ENCODE results near the gene HOXD9.

Gene HOXD9

GRCh38 chr2:176085861-176086771 is 36.4 kb upstream of the HOXD9 start:
- DNase-seq, result peak; percentile 71

DNA sequence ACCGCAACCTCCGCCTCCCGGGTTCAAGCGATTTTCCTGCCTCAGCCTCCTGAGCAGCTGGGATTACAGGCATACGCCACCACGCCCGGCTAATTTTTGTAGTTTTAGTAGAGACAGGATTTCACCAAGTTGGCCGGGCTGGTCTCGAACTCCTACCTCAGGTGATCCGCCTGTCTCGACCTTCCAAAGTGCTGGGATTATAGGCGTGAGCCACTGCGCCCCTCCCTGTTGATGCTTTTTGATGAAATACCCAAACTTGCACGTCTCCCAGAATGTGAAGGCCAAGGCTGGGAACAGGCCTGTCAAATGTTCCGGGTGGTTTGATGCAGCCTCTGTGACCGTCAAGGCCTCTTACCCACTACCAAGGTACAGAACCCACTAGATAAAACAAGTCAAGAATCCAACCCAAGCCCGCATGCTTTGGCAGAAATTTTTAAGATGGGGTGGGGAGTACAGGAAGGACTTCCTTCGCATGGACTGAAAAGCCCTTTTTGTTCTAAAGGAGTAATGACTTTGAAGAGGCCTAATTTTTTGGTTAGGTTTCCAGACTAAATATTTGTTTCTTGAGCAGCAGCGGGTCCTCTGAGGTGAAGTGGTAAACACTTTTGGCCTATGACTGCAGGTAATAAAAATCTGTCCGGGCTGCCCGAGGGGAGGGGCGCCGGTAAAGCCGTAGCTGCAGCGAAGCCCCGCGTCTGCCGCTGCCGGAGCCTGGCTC is 35.0 kb upstream of the HOXD9 start:
- peak; percentile 42 for DNase-seq

GRCh38 chr2:176088048-176088936 is 34.2 kb upstream of the HOXD9 start:
- peak; percentile 86 for DNase-seq

DNA sequence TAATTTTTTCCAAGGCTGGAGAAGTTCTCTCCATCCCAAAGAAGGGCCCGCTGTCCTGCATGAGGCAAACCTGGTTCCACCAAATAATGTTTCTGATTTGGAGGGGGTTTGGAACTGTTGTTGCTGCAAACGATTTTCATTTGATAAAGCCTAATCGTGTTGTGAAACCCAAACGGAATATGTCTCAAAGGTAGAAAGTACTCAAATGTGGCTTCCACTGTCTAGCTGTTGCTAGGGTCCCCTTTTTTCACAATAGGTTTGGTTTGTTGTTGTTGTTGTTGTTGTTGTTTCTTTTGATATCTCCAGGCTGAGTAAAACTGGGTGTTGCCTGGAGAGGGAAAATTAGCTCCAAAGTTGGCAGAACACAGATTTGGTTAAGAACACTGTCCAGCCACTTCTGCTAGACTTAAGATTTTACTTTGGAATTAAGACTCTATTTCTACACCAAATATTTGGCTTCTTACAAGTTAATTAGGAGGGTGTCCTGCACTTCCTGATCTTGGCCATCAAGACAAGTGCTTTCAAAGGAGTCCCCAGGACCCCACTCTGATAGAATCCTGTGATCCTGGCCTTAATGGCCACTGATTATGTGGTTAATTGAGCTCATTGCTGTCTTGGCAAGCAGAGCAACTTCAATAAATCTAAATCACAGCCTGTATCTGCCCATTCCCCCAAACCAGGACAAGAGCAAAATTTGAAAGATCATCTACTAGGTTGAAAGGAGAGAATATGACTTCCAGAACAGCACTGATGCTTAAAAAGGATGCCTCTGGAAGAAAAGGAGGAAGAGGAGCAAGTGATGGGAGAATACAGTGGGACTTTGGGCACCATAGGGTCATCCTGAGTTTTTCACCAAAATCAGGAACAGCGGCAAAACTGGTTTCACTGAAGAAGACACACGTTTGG is 33.3 kb upstream of the HOXD9 start:
- peak; percentile 44 for DNase-seq

- DNase-seq, result no peak
Measured at GRCh38 chr2:176089843-176090395, 32.6 kb upstream of the HOXD9 start.

- no peak for DNase-seq
Measured at GRCh38 chr2:176090862-176091261, 31.7 kb upstream of the HOXD9 start.

DNA sequence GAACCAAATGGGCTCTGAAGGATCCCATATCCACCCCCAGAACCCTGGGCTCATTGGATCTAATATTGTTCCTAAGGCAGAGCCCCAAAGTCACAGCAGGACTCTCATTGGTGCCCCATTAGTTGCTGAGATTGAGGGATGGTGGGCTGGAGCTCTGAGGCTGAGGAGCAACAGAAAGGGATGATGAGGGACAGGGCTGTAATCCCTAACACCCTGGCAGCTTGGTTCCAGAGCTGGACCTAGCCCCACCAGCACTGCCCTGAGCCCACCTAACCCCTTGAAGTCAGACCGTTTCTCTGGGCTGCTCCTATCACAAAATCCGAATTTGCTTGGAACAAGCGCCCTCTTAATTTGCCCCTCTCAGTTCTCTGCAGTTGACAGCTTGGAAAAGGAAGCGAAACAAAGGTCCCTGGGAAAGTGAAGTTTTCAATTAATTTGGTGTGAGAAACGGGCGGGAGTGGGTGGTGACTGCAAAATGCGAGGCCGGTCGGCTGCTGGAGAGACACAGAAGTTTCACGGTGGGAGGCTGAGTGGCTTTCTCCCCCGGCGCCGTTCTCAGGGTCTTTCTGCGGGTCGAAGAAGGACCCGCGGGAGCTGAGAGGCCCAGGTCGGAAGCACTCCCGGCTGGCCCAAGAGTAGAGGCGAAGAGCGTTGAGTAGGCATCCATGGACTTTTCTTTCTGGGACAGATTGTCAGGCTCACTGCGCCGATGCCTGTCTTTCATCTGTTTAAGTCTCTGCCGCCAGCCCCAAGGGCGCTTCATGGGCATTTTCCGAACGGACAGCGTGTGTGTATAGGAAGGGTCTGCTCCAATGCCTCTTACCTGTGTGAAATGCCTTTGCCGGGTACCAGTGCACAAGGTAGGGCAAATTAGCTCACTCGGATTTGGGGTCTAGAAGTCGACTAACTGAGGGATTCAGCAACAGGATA is 30.9 kb upstream of the HOXD9 start:
- peak; percentile 44 for DNase-seq

DNA sequence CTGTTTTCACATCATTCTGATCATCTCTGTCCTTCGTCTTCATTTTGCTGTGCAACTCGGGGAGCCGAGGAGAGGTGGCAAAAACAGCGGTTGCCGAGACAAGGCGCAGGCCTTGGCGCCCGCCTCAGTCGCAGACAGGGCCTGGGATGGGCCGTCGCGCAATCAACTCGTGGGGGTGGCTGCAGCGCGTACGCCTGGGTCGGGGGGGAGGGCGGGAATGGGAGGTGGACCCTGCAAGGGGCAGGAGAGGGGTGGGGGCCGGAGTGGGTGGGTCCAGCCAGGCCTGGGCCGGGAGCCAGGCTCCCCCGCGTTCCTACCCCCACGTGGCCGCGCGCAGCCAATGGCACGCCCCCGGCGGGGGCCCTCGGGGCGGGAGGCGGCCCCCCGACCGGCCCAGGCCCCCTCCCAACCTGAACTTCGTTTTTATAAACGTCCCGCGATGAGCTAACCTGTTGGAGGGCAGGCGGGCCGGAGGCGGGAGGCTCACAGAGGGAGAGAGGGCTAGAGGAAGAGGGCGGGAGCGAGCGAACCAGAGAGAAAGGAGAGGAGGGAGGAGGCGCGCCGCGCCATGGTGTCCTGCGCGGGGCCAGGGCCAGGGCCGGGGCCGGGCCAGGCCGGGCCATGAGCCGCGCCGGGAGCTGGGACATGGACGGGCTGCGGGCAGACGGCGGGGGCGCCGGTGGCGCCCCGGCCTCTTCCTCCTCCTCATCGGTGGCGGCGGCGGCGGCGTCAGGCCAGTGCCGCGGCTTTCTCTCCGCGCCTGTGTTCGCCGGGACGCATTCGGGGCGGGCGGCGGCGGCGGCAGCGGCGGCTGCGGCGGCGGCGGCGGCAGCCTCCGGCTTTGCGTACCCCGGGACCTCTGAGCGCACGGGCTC is 30.0 kb upstream of the HOXD9 start, which contains the start of gene HOXD13:
Gene HOXD13, plus strand, starts transcription at position 452 of the 875 bp plus-strand sequence. Its CDS starts 170 bp downstream, at position 622.
- DNase-seq, result peak; percentile 76

DNA sequence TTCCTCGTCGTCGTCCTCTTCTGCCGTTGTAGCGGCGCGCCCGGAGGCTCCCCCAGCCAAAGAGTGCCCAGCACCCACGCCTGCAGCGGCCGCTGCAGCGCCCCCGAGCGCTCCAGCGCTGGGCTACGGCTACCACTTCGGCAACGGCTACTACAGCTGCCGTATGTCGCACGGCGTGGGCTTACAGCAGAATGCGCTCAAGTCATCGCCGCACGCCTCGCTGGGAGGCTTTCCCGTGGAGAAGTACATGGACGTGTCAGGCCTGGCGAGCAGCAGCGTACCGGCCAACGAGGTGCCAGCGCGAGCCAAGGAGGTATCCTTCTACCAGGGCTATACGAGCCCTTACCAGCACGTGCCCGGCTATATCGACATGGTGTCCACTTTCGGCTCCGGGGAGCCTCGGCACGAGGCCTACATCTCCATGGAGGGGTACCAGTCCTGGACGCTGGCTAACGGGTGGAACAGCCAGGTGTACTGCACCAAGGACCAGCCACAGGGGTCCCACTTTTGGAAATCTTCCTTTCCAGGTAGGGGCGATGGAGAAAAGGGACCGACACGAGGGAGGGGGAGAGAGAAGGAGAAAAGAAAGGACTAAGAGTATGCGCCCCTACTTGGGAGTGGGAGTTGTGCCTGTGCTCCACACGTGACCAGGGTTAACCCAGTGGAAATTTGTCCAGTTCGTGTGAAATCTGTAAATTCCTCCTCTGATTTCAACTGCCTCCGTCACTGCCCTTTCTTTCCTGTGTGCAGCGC is 29.2 kb upstream of the HOXD9 start:
- DNase-seq, result peak; percentile 62

- no peak for DNase-seq
Measured at GRCh38 chr2:176093898-176094249, 28.6 kb upstream of the HOXD9 start.

GRCh38 chr2:176094349-176094748 is 28.2 kb upstream of the HOXD9 start:
- no peak for DNase-seq

DNA sequence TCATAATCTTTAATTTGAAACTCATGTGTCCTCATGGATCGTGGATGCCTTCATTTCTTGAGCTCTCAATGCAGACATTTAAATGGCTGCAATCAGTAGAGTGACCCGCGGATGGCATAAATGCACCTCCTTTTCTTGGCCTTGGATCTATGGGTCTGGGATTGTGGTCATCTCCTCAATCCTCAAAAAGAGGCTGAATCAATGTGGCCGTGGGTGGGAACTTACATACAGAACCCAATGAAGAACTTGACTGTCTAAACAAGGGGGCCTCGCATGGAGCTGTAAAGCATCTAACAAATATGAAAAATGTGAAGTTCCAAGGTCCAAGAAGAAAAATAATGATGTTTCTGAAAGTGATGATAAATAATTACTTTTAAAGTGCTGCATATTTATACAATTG is 27.1 kb upstream of the HOXD9 start:
- DNase-seq, result no peak

GRCh38 chr2:176096243-176096985 is 26.1 kb upstream of the HOXD9 start:
- peak; percentile 61 for DNase-seq

DNA sequence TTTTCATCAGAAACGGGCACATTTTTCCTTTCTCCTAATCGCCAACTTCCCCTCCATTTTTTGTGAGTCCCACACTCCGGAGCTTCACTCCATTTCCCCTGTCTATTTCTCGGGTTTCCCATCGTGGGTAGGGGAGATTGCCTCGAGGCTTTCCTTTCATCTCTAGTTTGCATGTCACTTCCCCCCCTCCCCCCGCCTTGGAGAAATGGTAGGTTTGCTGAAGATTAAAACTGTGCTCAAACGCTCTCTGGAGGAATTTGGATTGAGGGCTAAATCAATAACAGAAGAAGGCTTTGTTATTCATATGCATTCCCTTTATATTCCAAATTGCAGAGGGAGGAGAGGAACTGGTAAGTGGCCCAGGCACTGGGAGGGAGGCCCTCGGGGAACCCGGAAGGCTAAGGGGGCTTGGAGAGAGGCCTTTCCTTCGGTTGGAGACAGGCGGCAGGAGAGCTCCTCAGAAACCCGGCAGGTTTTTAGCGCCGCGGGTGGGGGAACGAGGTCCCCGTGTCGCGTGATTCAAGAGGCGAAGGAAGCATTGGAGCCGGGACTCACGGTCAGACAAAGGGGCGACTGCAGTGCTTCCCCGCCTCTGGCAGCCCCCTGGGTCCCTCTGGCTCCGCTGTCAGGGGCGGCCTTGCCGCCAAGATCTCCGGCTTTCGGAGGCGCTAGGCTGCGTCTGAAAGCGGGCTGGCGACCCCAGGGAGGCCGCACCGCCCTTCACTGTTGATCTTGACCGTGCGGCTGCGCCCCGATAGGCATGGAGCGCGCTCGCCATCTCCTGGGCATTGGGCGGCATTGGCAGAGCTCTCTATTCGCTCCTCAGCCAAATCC is 25.3 kb upstream of the HOXD9 start:
- DNase-seq, result peak; percentile 85

- DNase-seq, result no peak
Measured at GRCh38 chr2:176097820-176098365, 24.6 kb upstream of the HOXD9 start.

GRCh38 chr2:176098366-176099158 is 24.0 kb upstream of the HOXD9 start:
- DNase-seq, result peak; percentile 61

Measured in right forelimb (tissue), 1 donor.